DLD1 (cell line): Measurements from ENCODE around the gene MARCKSL1.
"Not testable (repeated sequence)": the region's sequence is repeated elsewhere in the genome, so short reads cannot be mapped to it uniquely, and the experiment has no call there.

Source experiments
- in situ Hi-C: cut with HindIII; loops from 2 replicates; pipeline ENCODE4 v1.10.0; 2017; ENCODE audit warnings: low sequenced_read_pairs

The MARCKSL1 gene

GRCh38 chr1:32335790-32336590, at the start of gene MARCKSL1:
Gene MARCKSL1 (minus strand): TSS chr1:32336233. CDS start chr1:32336033, 200 bp downstream.
- in situ Hi-C loops = no loop called here

GRCh38 chr1:32380057-32380456, 44.0 kb upstream of the MARCKSL1 start:
- in situ Hi-C loops = no loop called here

GRCh38 chr1:32377541-32378220, 41.6 kb upstream of the MARCKSL1 start:
- in situ Hi-C loops = no loop called here

GRCh38 chr1:32376199-32376598, 40.2 kb upstream of the MARCKSL1 start:
- in situ Hi-C loops = no loop called here

GRCh38 chr1:32373996-32374592, 38.1 kb upstream of the MARCKSL1 start:
- in situ Hi-C loops = no loop called here

GRCh38 chr1:32372149-32372756, 36.2 kb upstream of the MARCKSL1 start:
- in situ Hi-C loops = no loop called here

- in situ Hi-C loops = no loop called here
Observed at GRCh38 chr1:32367912-32368635, 32.0 kb upstream of the MARCKSL1 start.

GRCh38 chr1:32365445-32365844, 29.4 kb upstream of the MARCKSL1 start:
- in situ Hi-C loops = no loop called here

- in situ Hi-C loops = no loop called here
Observed at GRCh38 chr1:32364836-32365235, 28.8 kb upstream of the MARCKSL1 start.

- in situ Hi-C loops = no loop called here
Observed at GRCh38 chr1:32363713-32364112, 27.7 kb upstream of the MARCKSL1 start.

GRCh38 chr1:32362474-32363313, 26.7 kb upstream of the MARCKSL1 start, which contains the start of the genes FAM229A and TSSK3:
Gene FAM229A (minus strand): TSS chr1:32362485. CDS start chr1:32362091, 394 bp downstream.
Gene TSSK3 (plus strand): TSS chr1:32362539. CDS start chr1:32362702, 163 bp downstream.
- in situ Hi-C loops = no loop called here

- in situ Hi-C loops = no loop called here
Observed at GRCh38 chr1:32361674-32362473, 25.8 kb upstream of the MARCKSL1 start.

- in situ Hi-C loops = no loop called here
Observed at GRCh38 chr1:32361308-32361673, 25.3 kb upstream of the MARCKSL1 start.

GRCh38 chr1:32358435-32358834, 22.4 kb upstream of the MARCKSL1 start:
- in situ Hi-C loops = no loop called here

- in situ Hi-C loops = no loop called here
Observed at GRCh38 chr1:32357614-32358013, 21.6 kb upstream of the MARCKSL1 start.

GRCh38 chr1:32356478-32356877, 20.4 kb upstream of the MARCKSL1 start:
- in situ Hi-C loops = no loop called here

GRCh38 chr1:32355778-32356177, 19.7 kb upstream of the MARCKSL1 start:
- in situ Hi-C loops = not testable (repeated sequence)

- in situ Hi-C loops = no loop called here
Observed at GRCh38 chr1:32353886-32354570, 18.0 kb upstream of the MARCKSL1 start.
